Hematopoietic multipotent progenitor cell treated with erythropoietin and hydrocortisone succinate and interleukin-3 and kit ligand, for 8 days (in vitro differentiated cells): ENCODE data around the gene RAB1B.

Source experiments
- DNase-seq: peaks from one replicate; pipeline ENCODE4 v3.0.0-alpha.2; 2015

Gene RAB1B

GRCh38 chr11:66268244-66268951 is at the start of gene RAB1B:
Gene RAB1B, plus strand, starts transcription at chr11:66268639. Its CDS starts 41 bp downstream, at chr11:66268680.
- DNase-seq: peak; percentile 99

- no peak for DNase-seq
Observed at GRCh38 chr11:66218846-66219620, 49.4 kb upstream of the RAB1B start.

- DNase-seq: no peak
Observed at GRCh38 chr11:66219846-66220565, 48.4 kb upstream of the RAB1B start.

GRCh38 chr11:66220566-66220935 is 47.9 kb upstream of the RAB1B start:
- DNase-seq: no peak

- no peak for DNase-seq
Observed at GRCh38 chr11:66221012-66221411, 47.4 kb upstream of the RAB1B start.

GRCh38 chr11:66221726-66222236 is 46.7 kb upstream of the RAB1B start:
- peak; percentile 12 for DNase-seq

- DNase-seq: peak; percentile 94
Observed at GRCh38 chr11:66222358-66223149, 45.9 kb upstream of the RAB1B start.

GRCh38 chr11:66224226-66224855 is 44.1 kb upstream of the RAB1B start:
- no peak for DNase-seq

GRCh38 chr11:66225066-66225465 is 43.4 kb upstream of the RAB1B start:
- no peak for DNase-seq

- no peak for DNase-seq
Observed at GRCh38 chr11:66226101-66226500, 42.3 kb upstream of the RAB1B start.

- no peak for DNase-seq
Observed at GRCh38 chr11:66227700-66228099, 40.7 kb upstream of the RAB1B start.

GRCh38 chr11:66228521-66228920 is 39.9 kb upstream of the RAB1B start:
- DNase-seq: no peak

GRCh38 chr11:66230156-66230555 is 38.3 kb upstream of the RAB1B start:
- DNase-seq: no peak

- no peak for DNase-seq
Observed at GRCh38 chr11:66230978-66231377, 37.5 kb upstream of the RAB1B start.

- DNase-seq: no peak
Observed at GRCh38 chr11:66231561-66231960, 36.9 kb upstream of the RAB1B start.

GRCh38 chr11:66232769-66233168 is 35.7 kb upstream of the RAB1B start:
- no peak for DNase-seq

GRCh38 chr11:66233301-66233700 is 35.1 kb upstream of the RAB1B start:
- no peak for DNase-seq

- no peak for DNase-seq
Observed at GRCh38 chr11:66235141-66235540, 33.3 kb upstream of the RAB1B start.

- DNase-seq: no peak
Observed at GRCh38 chr11:66237867-66238266, 30.6 kb upstream of the RAB1B start.

GRCh38 chr11:66238786-66239413 is 29.5 kb upstream of the RAB1B start:
- DNase-seq: no peak

- no peak for DNase-seq
Observed at GRCh38 chr11:66239511-66239910, 28.9 kb upstream of the RAB1B start.
